A549 (cell line): ENCODE measurements around the gene CNOT1. TPM values are rescaled to one million over a fixed set of nuclear protein-coding genes. Genes with fewer than 3 reads are reported as not detected.
A peak's percentile ranks its signal among the peaks of the same experiment; 100 is the strongest.

Experiments
- ATAC-seq, 2 experiments: fragments of 200-7000 bp in 1 of 2; fragments of >200 bp in 1 of 2; cut with Nextera tagmentation in 1 of 2; cut with Tn5 transposase in 1 of 2; 3 replicates each; pipeline versions ENCODE4 v1.8.0 to v1.9.1; 2018 to 2020; ENCODE audit warnings: mild to moderate bottlenecking in 1 of 2, moderate library complexity in 1 of 2
- CTCF ChIA-PET: fragments of 300-600 bp; sonication (Branson Sonifier 250); formaldehyde crosslinking; extraction: SDS; loops from one replicate; lab custom pipeline; 2021; ENCODE audit warnings: antibody characterized with exemption, inconsistent platforms; lab: Yijun Ruan, JAX
- POLR2A ChIA-PET: fragments of 350-600 bp; formaldehyde crosslinking; extraction: SDS; loops from one replicate; lab custom pipeline; 2021; ENCODE audit warnings: antibody characterized with exemption, inconsistent platforms; lab: Yijun Ruan, JAX
- DNase-seq, 2 experiments: peaks; one replicate each; pipeline versions ENCODE4 v3.0.0 to v3.0.0-alpha.2; 2011 to 2016; ENCODE audit warnings: low read depth in 1 of 2, low spot score in 1 of 2
- FAIRE-seq: peaks from 2 replicates; lab custom pipeline; 2011; peaks lifted over from hg19 to GRCh38; lab: Jason Lieb, UNC
- H3K27ac ChIP-seq, 2 experiments: fragments of >200 bp; sonication (Bioruptor Twin); formaldehyde crosslinking; 3 replicates each; pipeline ENCODE4 v1.5.1; 2016 to 2017
- H3K4me1 ChIP-seq: fragments of >200 bp; sonication (Bioruptor Twin); formaldehyde crosslinking; 3 replicates; pipeline ENCODE4 v1.6.1; 2016
- H3K4me2 ChIP-seq: fragments of >200 bp; sonication (Bioruptor Twin); formaldehyde crosslinking; 3 replicates; pipeline ENCODE4 v1.6.1; 2016
- H3K4me3 ChIP-seq: fragments of >200 bp; sonication (Bioruptor Twin); formaldehyde crosslinking; 3 replicates; pipeline ENCODE4 v1.5.1; 2016
- H3K9me3 ChIP-seq: fragments of >200 bp; sonication (Bioruptor Twin); formaldehyde crosslinking; 3 replicates; pipeline ENCODE4 v1.6.1; 2016
- BHLHE40 ChIP-seq: IDR thresholded peaks from 2 replicates; pipeline ENCODE4 v1.6.1; 2012; ENCODE audit warnings: low read depth, low read length, inconsistent platforms
- CHD2 ChIP-seq: fragments of 150-350 bp; IDR thresholded peaks from 2 replicates; pipeline ENCODE4 v1.6.1; 2014; ENCODE audit warnings: low read length; ENCODE audit not compliant: partially characterized antibody
- EP300 ChIP-seq, 2 experiments: fragments of >200 bp; sonication (Bioruptor Twin); formaldehyde crosslinking; IDR thresholded peaks; 2 replicates in 1 of 2; 3 replicates in 1 of 2; pipeline ENCODE4 v1.6.1; 2016 to 2017
- ESRRA ChIP-seq: fragments of 150-350 bp; IDR thresholded peaks from 2 replicates; pipeline ENCODE4 v1.6.1; 2014; ENCODE audit warnings: mild to moderate bottlenecking, low read length, borderline replicate concordance
- FOSB ChIP-seq: fragments of 250-450 bp; sonication (Bioruptor Pico); IDR thresholded peaks from 2 replicates; pipeline ENCODE4 v1.5.0; 2020; ENCODE audit warnings: mild to moderate bottlenecking, moderate library complexity
- FOSL2 ChIP-seq, 2 experiments: fragments of 450-650 bp in 1 of 2; fragments of >200 bp in 1 of 2; sonication (Bioruptor Twin) in 1 of 2; formaldehyde crosslinking; IDR thresholded peaks; 2 replicates each; pipeline versions ENCODE4 v1.5.0 to v1.6.1; 2016 to 2020; ENCODE audit warnings: mild to moderate bottlenecking in 1 of 2, moderate library complexity in 1 of 2
- FOXS1 ChIP-seq: fragments of 250-450 bp; sonication (Bioruptor Pico); IDR thresholded peaks from 2 replicates; pipeline ENCODE4 v1.5.0; 2020; ENCODE audit warnings: mild to moderate bottlenecking, moderate library complexity
- MAFK ChIP-seq: fragments of 450-650 bp; IDR thresholded peaks from 2 replicates; pipeline ENCODE4 v1.6.1; 2014; ENCODE audit not compliant: partially characterized antibody
- MAZ ChIP-seq: fragments of 150-350 bp; IDR thresholded peaks from 2 replicates; pipeline ENCODE4 v1.6.1; 2014; ENCODE audit warnings: antibody characterized with exemption, low read depth, low read length, borderline replicate concordance
- MYC ChIP-seq: IDR thresholded peaks from 2 replicates; pipeline ENCODE4 v1.6.1; 2012; ENCODE audit warnings: mild to moderate bottlenecking, inconsistent platforms, low read length, improper control_type of control experiment, borderline replicate concordance
- RAD21 ChIP-seq, 2 experiments: fragments of >200 bp in 1 of 2; sonication (Bioruptor Twin) in 1 of 2; formaldehyde crosslinking in 1 of 2; IDR thresholded peaks in 1 of 2; conservative IDR thresholded peaks in 1 of 2; 2 replicates in 1 of 2; 3 replicates in 1 of 2; pipeline ENCODE4 v1.6.1; 2012 to 2018; ENCODE audit warnings: inconsistent platforms in 1 of 2
- RCOR1 ChIP-seq: fragments of 150-350 bp; IDR thresholded peaks from 2 replicates; pipeline ENCODE4 v1.6.1; 2014; ENCODE audit warnings: antibody characterized with exemption, low read length, low read depth
- SMC3 ChIP-seq: fragments of >200 bp; sonication (Bioruptor Twin); formaldehyde crosslinking; IDR thresholded peaks from 3 replicates; pipeline ENCODE4 v1.6.1; 2018; ENCODE audit warnings: inconsistent platforms
- SREBF2 ChIP-seq: fragments of 450-650 bp; IDR thresholded peaks from 2 replicates; pipeline ENCODE4 v1.6.1; 2014; ENCODE audit warnings: mild to moderate bottlenecking, moderate library complexity
- ZC3H11A ChIP-seq: fragments of 450-650 bp; IDR thresholded peaks from 2 replicates; pipeline ENCODE4 v1.6.1; 2014; ENCODE audit warnings: antibody characterized with exemption, mild to moderate bottlenecking
- ZFP36 ChIP-seq: fragments of 450-650 bp; IDR thresholded peaks from 2 replicates; pipeline ENCODE4 v1.6.1; 2014; ENCODE audit warnings: borderline replicate concordance; ENCODE audit not compliant: partially characterized antibody
- ZSCAN20 ChIP-seq: fragments of 250-450 bp; sonication (Bioruptor Pico); IDR thresholded peaks from 2 replicates; pipeline ENCODE4 v1.8.0; 2022; ENCODE audit warnings: mild to moderate bottlenecking, moderate library complexity
- WGBS: methylation state at CpG from one replicate; pipeline ENCODE4 v1.1.6; 2017; ENCODE audit errors: missing lambda C conversion rate; 5-methylcytosine and 5-hydroxymethylcytosine counted together
- polyA plus RNA-seq, 4 experiments: library from polyadenylated mRNA; depleted of rRNA in 3 of 4; stranded (reverse); fragments of >200 nt; fragmentation: RNase III in 1 of 4; extraction: RNeasy Plus Mini Kit Qiagen cat#74134 plus additional on column Dnase treatment in 1 of 4; gene quantifications; 2 replicates in 3 of 4; 3 replicates in 1 of 4; pipeline ENCODE4 v1.2.3, GENCODE V29; 2011 to 2017
- TF ChIP-seq, protein P1 (sequence below): fragments of 250-450 bp; sonication (Bioruptor Pico); IDR thresholded peaks from 2 replicates; pipeline ENCODE4 v1.5.0; 2020; ENCODE audit warnings: low read depth, mild to moderate bottlenecking, moderate library complexity
- TF ChIP-seq, protein P2 (sequence below): fragments of 200-600 bp; sonication (generic); IDR thresholded peaks from 2 replicates; pipeline ENCODE4 v1.6.1; 2016; ENCODE audit warnings: antibody characterized with exemption, mild to moderate bottlenecking, moderate library complexity
- TF ChIP-seq, protein P3 (sequence below): IDR thresholded peaks from 2 replicates; pipeline ENCODE4 v1.6.1; 2012
- TF ChIP-seq, protein P4 (sequence below): IDR thresholded peaks from 2 replicates; pipeline ENCODE4 v1.6.1; 2012
- TF ChIP-seq, protein P5 (sequence below): fragments of 150-350 bp; IDR thresholded peaks from 2 replicates; pipeline ENCODE4 v1.6.1; 2014; ENCODE audit warnings: low read depth, mild to moderate bottlenecking, low read length
- TF ChIP-seq, protein P6 (sequence below): fragments of >200 bp; sonication (Bioruptor Twin); formaldehyde crosslinking; IDR thresholded peaks from 3 replicates; pipeline ENCODE4 v1.5.1; 2016

CNOT1 gene
- polyA plus RNA-seq, 2 of the 4 experiments (the other 2 are of a cell fraction): 119 to 226 TPM

DNA sequence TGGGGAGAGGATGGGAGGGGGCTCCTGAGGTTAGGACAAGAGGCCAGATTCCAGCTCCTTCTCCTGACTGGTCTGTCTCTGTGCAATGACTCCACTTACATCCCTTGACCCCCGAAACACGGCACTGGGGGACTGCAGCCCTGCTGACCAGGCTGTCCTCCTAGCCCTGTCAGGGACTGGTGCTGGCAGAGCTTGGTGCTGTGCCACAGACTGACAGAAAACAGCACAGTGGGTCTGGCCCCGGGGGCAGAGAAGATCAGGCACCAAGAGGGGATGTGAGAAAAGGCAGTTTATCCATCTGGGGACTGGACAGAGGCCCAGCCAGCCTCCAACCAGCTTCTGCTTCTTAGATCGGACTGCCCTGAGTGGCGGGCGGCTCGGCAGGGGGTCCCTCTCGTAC lies 35.6 kb upstream of the CNOT1 start:
- H3K9me3 ChIP-seq: no peaks in the 10 kb centered on the region
- no peak overlapping the region for H3K4me3 ChIP-seq
- no peak overlapping the region for H3K4me2 ChIP-seq
- CTCF ChIA-PET: interaction anchor here (0.6 to 11.6 kb wide), 5 partner anchors 10 to 165 kb away, joined by 3 to 110 read pairs (median 6); partner anchors contain the start of gene NDRG4
- ATAC-seq (no peak), DNase-seq (no peak), FAIRE-seq (no peak)
- H3K27ac ChIP-seq: no peak overlapping the region
- TF ChIP-seq BHLHE40 (no peak), ZFP36 (no peak), SREBF2 (no peak), EP300 (IDR thresholded peaks at IDR 0.05) (no peak), SMC3 (no peak), ZC3H11A (no peak), FOXS1 (no peak), MYC (no peak), RCOR1 (no peak), ESRRA (no peak), ZSCAN20 (CRISPR knock-in tag) (no peak), FOSB (CRISPR knock-in tag) (no peak), MAZ (no peak), CHD2 (no peak)
- TF ChIP-seq, protein P1, sequence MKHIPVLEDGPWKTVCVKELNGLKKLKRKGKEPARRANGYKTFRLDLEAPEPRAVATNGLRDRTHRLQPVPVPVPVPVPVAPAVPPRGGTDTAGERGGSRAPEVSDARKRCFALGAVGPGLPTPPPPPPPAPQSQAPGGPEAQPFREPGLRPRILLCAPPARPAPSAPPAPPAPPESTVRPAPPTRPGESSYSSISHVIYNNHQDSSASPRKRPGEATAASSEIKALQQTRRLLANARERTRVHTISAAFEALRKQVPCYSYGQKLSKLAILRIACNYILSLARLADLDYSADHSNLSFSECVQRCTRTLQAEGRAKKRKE (CRISPR knock-in tag): no peak
- TF ChIP-seq, protein P2, sequence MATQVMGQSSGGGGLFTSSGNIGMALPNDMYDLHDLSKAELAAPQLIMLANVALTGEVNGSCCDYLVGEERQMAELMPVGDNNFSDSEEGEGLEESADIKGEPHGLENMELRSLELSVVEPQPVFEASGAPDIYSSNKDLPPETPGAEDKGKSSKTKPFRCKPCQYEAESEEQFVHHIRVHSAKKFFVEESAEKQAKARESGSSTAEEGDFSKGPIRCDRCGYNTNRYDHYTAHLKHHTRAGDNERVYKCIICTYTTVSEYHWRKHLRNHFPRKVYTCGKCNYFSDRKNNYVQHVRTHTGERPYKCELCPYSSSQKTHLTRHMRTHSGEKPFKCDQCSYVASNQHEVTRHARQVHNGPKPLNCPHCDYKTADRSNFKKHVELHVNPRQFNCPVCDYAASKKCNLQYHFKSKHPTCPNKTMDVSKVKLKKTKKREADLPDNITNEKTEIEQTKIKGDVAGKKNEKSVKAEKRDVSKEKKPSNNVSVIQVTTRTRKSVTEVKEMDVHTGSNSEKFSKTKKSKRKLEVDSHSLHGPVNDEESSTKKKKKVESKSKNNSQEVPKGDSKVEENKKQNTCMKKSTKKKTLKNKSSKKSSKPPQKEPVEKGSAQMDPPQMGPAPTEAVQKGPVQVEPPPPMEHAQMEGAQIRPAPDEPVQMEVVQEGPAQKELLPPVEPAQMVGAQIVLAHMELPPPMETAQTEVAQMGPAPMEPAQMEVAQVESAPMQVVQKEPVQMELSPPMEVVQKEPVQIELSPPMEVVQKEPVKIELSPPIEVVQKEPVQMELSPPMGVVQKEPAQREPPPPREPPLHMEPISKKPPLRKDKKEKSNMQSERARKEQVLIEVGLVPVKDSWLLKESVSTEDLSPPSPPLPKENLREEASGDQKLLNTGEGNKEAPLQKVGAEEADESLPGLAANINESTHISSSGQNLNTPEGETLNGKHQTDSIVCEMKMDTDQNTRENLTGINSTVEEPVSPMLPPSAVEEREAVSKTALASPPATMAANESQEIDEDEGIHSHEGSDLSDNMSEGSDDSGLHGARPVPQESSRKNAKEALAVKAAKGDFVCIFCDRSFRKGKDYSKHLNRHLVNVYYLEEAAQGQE: no peak
- TF ChIP-seq, protein P3, sequence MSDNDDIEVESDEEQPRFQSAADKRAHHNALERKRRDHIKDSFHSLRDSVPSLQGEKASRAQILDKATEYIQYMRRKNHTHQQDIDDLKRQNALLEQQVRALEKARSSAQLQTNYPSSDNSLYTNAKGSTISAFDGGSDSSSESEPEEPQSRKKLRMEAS: no peak
- TF ChIP-seq, protein P4, sequence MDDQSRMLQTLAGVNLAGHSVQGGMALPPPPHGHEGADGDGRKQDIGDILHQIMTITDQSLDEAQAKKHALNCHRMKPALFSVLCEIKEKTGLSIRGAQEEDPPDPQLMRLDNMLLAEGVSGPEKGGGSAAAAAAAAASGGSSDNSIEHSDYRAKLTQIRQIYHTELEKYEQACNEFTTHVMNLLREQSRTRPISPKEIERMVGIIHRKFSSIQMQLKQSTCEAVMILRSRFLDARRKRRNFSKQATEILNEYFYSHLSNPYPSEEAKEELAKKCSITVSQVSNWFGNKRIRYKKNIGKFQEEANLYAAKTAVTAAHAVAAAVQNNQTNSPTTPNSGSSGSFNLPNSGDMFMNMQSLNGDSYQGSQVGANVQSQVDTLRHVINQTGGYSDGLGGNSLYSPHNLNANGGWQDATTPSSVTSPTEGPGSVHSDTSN: no peak
- TF ChIP-seq, protein P5, sequence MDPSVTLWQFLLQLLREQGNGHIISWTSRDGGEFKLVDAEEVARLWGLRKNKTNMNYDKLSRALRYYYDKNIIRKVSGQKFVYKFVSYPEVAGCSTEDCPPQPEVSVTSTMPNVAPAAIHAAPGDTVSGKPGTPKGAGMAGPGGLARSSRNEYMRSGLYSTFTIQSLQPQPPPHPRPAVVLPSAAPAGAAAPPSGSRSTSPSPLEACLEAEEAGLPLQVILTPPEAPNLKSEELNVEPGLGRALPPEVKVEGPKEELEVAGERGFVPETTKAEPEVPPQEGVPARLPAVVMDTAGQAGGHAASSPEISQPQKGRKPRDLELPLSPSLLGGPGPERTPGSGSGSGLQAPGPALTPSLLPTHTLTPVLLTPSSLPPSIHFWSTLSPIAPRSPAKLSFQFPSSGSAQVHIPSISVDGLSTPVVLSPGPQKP: no peak
- TF ChIP-seq, all 56 proteins: peak for 0
- POLR2A ChIA-PET: no interaction called here
- WGBS: 63% methylated on average over 8 of the region's 8 CpGs
- peaks cover 3% of the 10 kb centered on the region; the same call in 1 of the 3 replicates for H3K4me1 ChIP-seq

DNA sequence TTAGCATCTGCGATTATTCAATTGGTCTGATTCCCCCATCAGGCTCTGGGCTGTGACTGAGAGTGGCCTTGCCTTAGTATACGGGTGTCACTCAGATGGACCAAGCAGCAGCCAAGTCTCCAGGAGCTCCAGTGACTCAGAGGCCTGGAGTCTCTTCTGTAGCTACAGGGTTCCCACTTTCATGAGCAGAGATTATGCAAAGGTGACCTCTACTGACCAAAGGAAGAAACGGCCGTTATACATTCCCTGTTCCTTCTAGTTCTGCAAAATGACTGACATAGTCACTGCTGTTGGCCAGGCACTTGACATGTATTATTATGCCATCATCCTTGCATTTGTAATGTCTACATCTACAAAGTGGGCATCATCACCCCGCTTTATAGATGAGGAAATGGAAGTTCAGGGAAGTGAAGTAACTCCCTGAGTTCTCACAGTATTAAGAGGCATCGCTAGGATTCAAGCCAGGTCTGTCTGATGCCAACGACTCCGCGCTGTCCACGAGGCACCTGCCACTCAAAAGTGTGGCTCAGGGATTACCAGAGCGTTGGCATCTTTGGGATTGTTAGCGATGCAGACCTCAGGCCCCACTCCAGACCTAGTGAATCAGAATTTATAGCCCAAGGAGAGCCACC lies 31.7 kb upstream of the CNOT1 start:
- Histone ChIP-seq H3K4me1 (peaks cover 3% of the 10 kb centered on the region; the same call in 1 of the 3 replicates), H3K4me3 (no peak overlapping the region), H3K4me2 (no peak overlapping the region), H3K27ac (no peak overlapping the region), H3K9me3 (no peaks in the 10 kb centered on the region)
- TF ChIP-seq MAFK (no peak), RCOR1 (0 out of 2 replicates have a peak, but pooled peaks have one; percentile 14), FOSL2 (IDR thresholded peaks at IDR 0.05) (no peak), FOSL2 (CRISPR knock-in tag; IDR thresholded peaks at IDR 0.05) (peak; percentile 68), RAD21 (conservative IDR thresholded peaks at IDR 0.05 in 1 of 2, IDR thresholded peaks at IDR 0.05 in 1 of 2) (peak; percentile 88 to 92), SMC3 (peak; percentile 65)
- TF ChIP-seq, protein P1 (CRISPR knock-in tag): no peak
- TF ChIP-seq, protein P6, sequence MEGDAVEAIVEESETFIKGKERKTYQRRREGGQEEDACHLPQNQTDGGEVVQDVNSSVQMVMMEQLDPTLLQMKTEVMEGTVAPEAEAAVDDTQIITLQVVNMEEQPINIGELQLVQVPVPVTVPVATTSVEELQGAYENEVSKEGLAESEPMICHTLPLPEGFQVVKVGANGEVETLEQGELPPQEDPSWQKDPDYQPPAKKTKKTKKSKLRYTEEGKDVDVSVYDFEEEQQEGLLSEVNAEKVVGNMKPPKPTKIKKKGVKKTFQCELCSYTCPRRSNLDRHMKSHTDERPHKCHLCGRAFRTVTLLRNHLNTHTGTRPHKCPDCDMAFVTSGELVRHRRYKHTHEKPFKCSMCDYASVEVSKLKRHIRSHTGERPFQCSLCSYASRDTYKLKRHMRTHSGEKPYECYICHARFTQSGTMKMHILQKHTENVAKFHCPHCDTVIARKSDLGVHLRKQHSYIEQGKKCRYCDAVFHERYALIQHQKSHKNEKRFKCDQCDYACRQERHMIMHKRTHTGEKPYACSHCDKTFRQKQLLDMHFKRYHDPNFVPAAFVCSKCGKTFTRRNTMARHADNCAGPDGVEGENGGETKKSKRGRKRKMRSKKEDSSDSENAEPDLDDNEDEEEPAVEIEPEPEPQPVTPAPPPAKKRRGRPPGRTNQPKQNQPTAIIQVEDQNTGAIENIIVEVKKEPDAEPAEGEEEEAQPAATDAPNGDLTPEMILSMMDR: peak; percentile 87
- peak; percentile 90 for FAIRE-seq
- peak; percentile 87 to 94 for DNase-seq
- WGBS: 18% methylated on average over 12 of the region's 12 CpGs
- peak; percentile 96 to 98 for ATAC-seq
- ChIA-PET POLR2A (interaction anchor here (0.6 to 1.0 kb wide), 7 partner anchors 8 to 152 kb away, joined by 3 to 4 read pairs (median 3); partner anchors contain the start of genes CNOT1 and SLC38A7), CTCF (interaction anchor here (0.6 to 11.6 kb wide), 44 partner anchors 10 to 934 kb away, joined by 3 to 110 read pairs (median 4); partner anchors contain the start of genes NDRG4 and SLC38A7)
